Measurements from ENCODE around the gene IGF1R.

GRCh38 chr15:98792117-98792516 is 143.8 kb downstream of the IGF1R start:
- TF ChIP-seq CTCF (IDR thresholded peaks at IDR 0.05) (no peak), POLR2A (IDR thresholded peaks at IDR 0.05) (no peak)

Measured in adrenal gland (tissue), 5 donors.